ENCODE results near the gene PIAS4.

Gene PIAS4

DNA sequence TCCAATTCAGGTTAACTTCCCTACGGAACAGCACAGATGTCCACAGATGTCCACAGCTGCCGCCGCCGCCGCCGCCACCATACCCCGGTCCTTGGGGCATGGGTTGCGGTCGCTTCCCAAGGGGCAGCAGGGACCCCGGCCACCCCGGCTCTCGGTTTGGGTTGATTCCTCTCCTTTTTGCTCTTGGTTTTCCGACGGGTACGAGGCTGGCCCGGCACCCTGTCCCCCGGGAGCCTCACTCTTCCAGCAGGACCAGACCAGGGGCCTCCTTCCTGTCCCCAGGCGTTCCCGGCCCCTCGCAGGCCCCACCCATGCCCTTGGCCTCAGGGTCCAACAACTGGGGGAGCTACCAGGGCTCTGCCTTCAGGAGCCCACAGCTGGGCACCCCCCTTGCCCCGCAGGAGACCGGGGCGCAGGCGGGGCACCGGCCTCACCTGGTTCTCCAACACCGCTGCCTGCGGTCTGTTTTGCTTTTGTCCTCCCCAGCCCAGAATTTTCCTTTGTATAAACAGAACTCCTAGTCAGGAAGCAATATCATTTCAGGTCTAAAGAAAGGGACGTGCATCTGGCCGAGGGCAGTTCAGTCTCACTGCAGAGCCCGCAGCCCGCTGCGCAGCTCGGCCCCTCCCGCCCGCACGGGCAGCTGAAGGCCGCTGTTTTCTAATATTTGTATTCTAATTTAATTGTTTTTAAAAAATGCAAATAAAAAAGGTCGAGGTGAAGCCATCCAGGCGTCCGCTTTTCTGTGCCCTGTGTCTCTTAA, 31.3 kb downstream of the PIAS4 start:
- DNase-seq = no peak

DNA sequence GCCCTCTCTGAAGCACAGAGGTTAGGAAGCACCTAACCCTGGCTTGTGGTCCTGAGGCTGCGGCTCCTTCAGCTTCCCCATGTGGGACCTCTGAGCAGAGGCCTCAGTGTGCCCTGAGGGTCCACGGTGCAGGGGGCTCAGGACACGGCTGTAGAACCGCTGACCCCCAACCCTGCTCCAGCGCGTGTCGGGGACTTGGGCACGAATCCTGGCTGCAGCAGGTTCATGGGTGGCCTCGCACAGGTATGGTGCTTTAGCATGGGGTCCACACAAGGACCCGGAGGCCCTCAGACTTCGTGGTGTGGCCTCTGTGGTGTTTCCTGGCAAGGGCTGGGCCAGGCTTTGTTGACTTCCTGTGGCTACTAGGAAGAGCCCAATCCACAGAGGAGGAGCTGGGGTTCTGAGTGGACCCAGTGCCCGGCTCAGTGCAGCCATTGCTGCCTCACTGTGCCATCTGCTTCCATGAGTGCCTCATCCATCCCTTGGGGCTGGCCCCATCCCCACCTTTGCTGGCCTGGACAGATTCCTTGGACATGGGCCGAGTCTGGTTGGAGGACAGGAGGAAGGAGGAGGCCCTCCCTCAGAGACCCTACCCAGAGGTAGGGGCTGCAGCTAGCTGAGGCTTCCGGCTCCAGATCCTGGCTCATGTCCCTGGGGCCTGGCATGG, 34.7 kb downstream of the PIAS4 start:
- no peak for DNase-seq

DNA sequence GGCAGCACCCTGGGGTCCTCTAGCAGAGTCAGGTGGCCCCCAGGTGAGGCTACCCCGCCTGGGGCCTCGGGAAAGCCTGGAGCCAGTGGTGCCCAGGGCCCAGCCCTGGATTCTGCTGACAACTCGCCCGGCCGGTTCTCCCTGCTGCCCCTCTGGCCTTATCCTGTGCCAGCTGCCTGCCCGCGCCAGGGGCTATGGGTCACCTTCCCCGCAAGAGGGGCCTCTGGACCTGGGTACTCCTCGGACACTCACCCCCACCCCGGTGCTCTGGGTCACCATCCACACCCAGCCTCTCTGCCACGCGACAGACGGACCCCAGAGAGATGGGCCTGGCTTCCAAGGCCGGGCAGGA, 35.2 kb downstream of the PIAS4 start:
- DNase-seq = no peak

DNA sequence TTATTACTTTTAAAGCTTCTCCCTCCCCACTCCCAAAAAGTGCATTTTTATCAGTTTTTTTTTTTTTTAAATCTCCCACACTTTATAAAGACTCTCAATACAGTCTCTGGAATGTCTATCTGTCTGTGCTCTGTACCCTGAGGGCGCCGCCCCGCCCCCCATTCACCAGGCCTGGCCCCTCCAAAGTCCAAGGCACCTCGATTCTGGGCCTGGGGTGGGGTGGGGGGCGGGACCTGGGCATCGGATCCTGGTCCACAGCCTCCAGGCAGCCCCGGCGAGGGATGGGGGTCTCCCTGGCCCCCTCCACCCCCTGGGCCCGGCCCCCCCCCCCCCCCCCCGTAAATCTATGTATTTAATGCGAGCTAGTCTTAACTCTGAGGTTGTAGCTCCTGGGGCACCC, 35.9 kb downstream of the PIAS4 start:
- DNase-seq = no peak

DNA sequence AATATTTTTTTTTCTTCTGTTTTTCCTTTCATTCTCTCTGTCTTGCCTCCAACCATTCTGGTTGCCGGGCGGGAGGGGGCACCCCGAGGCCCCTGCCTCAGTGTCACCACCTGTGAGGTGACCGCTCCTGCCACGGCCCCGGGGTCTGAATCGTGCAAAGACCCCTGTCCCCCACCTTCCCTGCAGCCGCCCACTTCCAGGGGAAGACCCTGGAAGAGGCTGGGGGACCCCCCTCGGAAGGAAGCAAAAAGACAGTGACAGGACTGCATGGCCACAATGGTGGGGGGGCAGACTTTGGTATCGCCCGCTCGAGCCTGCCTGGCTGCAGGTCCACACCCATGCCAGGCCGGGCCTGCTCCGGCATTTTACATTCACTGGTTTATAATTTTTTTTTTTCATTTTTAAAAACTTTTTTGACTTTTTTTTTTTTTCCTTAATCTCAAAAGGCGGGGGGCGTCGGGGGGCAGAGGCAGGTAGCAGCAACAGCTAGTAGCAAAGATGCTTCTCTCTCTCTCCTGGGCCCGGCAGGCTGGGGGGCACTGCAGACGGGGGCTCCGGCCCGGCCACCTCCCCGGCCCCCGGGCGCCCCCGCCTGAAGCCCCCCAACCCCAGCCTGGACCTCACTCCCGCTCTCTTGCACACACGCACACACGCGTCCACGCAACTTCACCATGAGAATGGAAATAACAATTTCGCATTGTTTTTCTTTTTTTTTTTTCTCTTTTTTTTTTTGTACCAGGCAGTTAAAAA, 36.6 kb downstream of the PIAS4 start:
- DNase-seq = no peak

DNA sequence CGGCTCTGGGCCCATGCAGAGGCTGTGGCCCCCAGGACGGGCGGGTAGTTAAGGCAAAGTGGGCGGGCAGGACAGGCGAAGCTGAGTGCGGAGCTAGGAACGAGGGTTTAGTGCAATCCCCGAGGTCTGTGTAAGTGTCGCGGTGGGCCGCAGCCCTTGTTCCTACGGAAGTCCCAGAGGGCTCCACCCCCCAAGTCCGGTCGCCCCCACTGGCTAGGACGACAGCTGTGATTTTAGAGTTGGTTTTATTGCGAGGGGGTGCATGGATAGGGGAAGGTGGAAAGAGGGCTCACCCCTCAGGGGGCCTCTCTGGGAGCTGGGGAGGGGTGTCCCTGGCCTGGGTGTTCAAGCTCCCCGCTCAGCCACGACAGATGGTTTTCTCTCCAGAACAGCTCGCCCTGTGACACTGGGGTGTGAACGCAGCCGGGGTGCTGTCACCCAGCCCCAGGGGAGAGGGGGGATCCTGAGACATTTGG, 37.5 kb downstream of the PIAS4 start:
- DNase-seq = no peak

DNA sequence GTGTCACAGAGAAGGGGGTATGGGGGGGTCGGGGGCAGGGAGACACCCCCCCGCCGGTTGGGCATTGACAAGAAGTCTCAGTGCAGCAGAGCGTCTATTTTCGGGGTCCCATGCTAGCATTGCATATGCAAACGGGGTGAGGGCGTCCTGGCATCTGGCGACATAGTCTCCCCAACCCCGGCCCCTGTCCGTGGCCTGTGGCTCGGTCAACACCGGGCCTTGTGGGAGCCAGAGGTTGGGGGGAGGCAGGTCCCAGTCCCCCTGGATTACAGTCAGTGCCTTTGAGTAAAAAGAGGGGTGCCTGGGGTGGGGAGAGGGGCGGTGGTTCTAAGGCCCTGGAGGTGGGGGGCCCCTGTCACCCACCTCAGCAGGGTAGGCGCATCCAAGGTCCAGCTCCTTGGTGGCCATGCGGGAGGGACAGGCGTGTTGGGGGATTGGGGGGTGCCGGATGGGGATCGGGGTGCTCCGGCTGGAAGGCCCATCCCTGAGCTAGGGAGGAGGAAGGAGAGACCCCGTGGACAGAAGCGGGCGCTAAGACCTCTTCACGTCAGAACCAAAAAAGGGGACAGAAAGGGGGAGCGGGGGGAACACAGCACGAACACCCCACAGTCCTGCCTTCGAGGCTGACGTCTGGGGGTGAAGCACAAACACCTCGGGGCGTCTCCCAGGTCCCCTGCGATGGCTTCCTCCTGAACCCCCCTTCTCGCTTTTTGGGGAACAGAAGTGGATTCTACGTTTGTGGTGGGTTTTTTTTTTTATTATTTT, 38.2 kb downstream of the PIAS4 start:
- no peak for DNase-seq

DNA sequence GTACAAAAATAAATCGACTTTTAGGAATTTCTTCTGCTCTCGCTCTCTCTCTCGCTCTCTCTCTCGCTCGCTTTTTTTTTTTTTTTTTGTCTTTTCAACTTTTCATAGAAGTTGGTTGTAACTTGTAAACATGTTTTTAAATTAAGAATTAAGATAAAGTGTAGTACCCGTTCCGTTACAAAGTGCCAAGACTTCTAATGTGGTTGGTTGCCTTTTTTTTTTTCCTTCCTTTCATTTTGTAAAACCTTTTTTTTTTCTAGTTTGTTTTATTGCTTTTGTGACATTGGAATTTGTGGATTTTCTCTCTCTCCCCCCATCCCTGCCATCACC, 38.8 kb downstream of the PIAS4 start:
- no peak for DNase-seq

DNA sequence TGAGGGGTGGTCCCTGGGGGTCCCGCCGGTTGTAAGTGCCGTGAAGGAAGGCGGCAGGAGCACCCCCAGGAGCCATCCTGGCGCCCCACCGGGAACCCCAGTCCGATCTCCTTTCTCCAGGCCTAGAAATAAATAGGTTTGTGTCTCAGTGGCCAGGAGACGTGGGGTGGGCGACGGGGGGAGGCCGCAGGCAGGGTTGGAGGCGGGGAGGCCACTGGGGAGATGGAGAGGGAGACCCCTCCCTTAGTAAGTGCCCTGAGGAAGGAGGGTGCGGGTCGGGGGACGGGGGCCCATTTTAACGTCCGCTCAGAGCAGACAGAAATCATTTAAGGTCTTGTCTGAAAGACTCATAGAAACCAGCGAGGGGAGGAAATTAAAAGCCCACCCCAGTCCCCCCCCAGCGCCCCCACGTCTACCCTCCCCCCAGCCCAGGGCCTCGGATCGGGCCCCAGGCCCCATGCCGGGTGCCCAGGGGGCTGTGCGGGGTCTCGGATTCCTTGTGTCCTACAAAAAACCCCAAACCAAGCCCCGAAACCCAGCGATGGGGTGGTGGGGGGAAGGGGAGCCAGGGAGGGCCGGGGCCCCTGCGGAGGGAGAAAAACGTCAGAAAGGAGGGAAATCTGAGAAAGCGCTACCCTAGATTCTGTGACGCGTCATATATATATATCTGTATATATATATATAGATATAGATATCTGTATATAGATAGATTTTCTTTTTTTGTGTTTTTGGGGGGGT, 39.6 kb downstream of the PIAS4 start:
- no peak for DNase-seq

DNA sequence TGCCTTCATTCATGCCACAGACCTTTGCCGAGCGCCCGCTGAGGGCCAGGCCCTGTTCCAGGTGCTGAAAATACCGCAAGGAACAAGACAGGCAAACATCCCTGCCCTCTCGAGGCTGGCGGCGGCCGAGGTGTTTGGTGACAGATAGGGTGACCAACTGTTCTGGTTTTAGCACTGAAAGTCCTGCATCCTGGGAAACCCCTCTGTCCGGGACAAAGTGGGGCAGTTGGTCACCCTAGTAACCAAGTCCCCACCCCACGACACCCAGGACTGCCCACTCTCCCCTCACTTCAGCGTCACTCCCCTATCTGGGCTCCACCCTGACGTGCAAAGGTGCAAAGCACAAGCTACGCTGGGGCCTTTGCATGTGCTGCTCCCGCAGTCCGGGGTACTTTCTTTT, 41.9 kb downstream of the PIAS4 start:
- peak in 1 of 58 donors; percentile 3 for DNase-seq

DNA sequence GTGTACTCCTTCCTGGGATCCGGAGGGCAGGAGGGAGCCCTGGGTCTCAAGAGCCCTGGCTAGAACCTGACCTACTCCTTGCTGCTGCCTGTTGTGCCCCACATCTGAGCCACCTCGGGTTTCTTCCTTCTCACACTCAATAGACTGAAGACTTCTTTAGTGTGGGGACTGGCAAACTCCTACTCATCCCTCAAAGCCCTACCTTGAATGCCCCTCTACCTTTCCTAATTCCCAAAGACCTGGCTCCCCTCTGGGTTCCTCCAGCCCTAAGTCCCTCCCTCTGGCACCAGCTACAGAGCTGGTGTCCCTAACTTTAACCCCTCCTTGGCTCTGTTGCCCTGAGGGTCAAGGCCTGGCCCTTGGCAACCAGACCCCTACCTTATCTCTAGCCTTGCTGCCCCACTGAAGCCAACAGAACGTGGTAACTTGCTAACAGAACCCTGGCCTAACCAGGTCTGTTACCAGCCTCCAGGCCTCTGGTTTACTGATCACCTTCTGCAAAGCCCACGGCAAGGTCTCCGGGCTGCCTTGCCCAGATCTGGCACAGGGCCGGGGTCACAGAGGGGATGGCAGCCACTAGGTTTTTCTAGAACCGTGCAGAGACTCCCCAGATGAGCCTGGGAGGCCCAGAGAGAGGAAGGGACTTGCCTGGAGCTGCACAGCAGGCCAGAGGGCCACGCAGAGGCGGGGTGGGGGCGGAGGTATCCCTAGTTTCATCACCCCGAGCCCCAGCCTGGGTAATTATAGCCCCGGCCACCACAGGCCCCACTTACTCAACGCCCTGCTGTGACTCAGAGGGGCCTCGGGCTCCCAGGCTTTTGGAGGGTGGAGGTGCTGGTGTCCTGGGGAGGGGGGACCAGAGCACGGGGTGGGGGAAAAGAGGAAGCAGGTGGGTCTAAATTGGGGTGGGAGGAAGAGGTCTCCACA, 43.9 kb downstream of the PIAS4 start:
- DNase-seq = no peak

DNA sequence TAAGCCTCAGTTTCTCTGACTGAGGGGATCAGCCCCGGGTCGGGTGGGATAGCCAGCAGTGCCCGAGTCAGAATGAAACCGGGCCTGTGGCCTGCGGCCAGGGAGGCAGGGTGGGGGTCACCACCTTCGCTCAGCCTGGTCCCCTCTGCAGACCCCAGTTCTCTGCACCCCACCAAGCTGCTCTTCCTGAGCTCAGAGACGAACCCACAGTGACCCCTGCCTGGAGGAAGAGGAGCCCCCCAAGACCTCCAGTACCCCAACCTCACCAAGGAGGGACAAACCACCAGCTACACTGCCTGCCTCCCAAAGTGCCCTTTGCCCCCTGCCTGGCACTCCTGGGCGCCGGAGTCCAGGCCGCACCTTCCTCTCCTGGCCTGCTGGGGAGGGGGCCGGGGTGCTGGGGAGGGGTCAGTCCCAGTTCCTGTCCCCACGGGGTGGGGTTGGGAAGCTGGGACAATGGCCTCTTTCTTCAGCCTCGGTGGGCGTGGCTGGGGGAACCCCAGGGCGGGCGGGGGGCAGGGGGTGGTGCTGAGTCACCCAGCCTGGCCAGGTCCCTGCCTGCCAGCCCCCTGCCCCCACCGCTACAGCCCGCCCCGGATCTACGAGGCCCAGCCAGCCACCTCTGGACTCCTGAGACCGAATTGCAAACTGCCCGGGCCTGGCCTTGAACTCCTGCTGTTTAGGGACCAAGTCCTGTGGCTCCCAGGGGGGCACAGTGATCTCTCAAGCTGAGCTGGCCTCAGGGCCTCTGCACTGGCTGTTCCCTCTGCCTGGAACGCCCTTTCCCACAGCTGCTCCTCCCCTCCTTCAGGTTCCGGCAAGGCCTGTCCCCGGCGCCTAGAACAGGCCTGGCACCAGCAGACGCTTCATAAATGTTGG, 44.8 kb downstream of the PIAS4 start:
- peak in 26 of 58 donors; percentile 11 to 81 (median 43) for DNase-seq

DNA sequence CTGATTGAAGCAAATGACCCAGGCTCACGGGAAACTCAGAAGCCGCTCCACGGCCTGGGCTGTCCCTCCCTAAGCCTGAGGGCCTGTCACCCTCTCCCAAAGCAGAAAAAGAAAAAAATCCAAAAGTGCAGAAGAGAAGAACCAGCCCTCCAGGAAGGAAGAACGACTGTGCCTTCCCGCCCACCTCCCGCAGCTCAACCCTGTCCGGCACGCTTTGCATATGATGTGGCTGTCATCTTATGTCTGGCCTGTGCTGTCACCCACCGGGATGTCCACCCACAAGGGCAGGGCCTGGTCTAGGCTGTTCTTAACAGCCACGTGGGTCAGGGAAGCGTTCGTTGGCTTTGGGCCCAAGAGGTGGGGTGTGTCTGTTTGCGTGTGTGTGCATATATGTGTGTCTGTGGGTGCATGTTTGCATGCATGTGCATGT, 45.5 kb downstream of the PIAS4 start:
- no peak for DNase-seq

DNA sequence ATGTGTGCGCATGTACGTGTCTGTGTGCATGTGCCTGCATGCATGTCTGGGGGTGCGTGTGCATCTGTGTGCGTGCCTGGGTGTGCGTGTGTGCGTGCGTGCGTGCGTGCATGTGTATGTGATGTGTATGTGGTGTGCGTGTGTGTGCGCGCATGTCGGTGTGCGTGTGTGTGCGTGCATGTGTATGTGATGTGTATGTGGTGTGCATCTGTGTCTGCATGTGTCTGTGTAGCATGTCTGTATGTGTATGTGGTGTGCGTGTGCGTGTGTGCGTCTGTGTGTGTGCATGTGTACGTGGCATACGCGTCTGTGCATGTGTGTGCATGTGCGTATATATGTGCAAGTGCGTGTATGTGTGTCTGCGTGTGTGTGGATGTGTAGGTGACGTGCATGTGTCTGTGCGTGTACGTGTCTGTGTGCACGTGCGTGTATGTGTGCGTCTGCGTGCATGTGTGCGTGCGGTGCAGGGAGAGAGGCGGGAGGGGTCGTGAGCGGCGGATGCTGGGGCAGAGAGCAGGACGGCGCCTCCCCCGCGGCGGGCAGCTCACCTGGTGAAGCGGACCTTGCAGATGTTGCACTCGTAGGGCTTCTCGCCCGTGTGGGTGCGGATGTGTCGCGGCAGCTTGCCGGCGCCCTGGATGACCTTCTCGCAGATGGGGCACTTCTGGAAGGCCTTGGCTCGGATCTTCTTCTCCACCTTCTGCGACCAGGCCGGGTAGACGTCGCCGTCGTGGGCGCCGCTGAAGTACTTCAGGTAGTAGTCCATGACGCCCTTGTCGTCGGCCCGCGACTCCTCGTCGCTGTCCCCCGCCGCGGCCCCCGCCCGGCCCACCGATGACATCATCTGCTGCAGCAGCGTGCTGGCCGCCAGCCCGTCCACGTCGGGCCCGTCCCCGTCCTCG, 46.1 kb downstream of the PIAS4 start:
- DNase-seq = no peak

DNA sequence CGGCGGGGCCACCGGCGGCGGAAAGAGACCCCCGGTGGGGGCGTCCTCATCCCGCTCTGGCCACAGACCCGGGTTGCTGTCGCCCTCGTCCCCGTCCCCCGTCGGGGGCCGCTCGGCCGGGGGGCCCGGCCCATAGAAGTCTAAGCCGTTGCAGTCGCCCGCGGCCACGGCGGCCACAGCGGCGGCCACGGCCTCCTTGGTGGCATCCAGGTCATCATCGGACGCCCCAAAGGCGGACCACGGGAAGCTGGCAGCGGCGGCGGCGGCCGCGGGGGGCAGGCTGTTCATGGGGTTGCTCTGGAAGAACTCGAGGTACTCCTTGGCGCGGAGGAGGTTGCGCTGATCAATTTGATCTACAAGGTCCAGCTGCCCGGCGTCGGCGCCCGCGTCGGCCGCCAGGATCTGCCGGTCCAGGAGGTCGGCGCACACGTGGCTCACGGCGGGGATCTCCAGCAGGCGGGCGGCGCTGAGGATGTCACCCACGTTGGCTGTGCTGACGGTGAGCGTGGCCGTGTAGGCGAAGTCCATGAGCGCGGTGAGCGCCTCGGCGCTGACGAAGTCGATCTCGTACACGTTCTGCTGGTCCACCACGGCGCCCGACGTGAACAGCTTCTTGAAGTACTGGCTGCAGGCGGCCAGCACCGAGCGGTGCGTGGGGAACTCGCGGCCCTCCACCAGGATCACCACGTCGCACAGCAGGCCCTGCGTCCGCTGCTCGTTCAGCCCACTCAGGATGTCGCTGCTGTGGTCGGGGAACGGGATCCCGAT, 47.1 kb downstream of the PIAS4 start:
- DNase-seq = no peak

DNA sequence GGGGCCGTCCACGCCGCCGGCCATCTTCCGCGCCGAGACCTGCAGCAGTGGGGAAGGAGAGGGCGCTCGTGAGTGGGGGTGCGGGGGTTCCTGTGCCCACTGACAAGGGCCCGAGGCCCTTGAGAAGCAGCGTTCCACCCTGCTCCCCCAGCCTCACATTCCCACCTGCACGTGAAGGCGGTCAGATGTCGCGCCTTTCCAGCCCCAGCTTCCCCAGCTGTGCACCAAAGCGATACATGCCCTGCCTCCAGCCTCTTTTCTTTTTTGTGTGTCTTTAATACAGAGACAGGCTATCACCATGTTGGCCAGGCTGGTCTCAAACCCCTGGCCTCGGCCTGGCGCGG, 47.6 kb downstream of the PIAS4 start:
- DNase-seq = no peak

Data from anterior cingulate cortex (tissue), 58 donors.